GM12878 (cell line): ENCODE data around the gene CCR8. TPM values are rescaled to one million over a fixed set of nuclear protein-coding genes. Genes with fewer than 3 reads are reported as not detected.

Experiments
- ATAC-seq: fragments of 200-7000 bp; cut with Tn5 transposase; 3 replicates; pipeline ENCODE4 v1.9.1; 2020; ENCODE audit warnings: mild to moderate bottlenecking, moderate library complexity
- BruUV-seq: library from RNA; stranded (reverse); fragments of 400-500 nt; replicated peaks from 2 replicates; lab custom pipeline; 2021; lab: Mats Ljungman, UMichigan
- CTCF ChIA-PET: fragments of 300-600 bp; sonication (Branson Sonifier 250); formaldehyde crosslinking; extraction: SDS; loops from one replicate; lab custom pipeline; 2021; ENCODE audit warnings: inconsistent platforms; lab: Yijun Ruan, JAX
- POLR2A ChIA-PET: fragments of 350-600 bp; formaldehyde crosslinking; extraction: SDS; loops from one replicate; lab custom pipeline; 2021; ENCODE audit warnings: inconsistent platforms; lab: Charles Lee
- RAD21 ChIA-PET: fragments of 300-600 bp; sonication (Branson Sonifier 250); formaldehyde crosslinking; loops from one replicate; lab custom pipeline; 2023; ENCODE audit warnings: antibody characterized with exemption; ENCODE audit not compliant: unreplicated experiment; lab: Charles Lee
- SMC1A ChIA-PET: fragments of 300-600 bp; sonication (Branson Sonifier 250); formaldehyde crosslinking; loops from one replicate; lab custom pipeline; 2023; ENCODE audit not compliant: unreplicated experiment, uncharacterized antibody; lab: Charles Lee
- DNase-seq: peaks from one replicate; pipeline ENCODE4 v3.0.0-alpha.2; 2011; ENCODE audit warnings: low read depth, low spot score
- FAIRE-seq: peaks from 3 replicates; lab custom pipeline; 2011; peaks lifted over from hg19 to GRCh38; lab: Jason Lieb, UNC
- H2AFZ ChIP-seq: 2 replicates; pipeline ENCODE4 v1.6.0; 2011; ENCODE audit warnings: low read depth, low read length, control low read depth; ENCODE audit not compliant: control insufficient read depth
- H3K27ac ChIP-seq: 2 replicates; pipeline ENCODE4 v1.5.1; 2011; ENCODE audit warnings: control low read depth; ENCODE audit not compliant: control insufficient read depth, insufficient read depth
- H3K27me3 ChIP-seq, 2 experiments: replicated peaks in 1 of 2; 2 replicates each; pipeline versions ENCODE4 v1.6.0 to v1.6.1; 2011; ENCODE audit warnings: low read length in 1 of 2; ENCODE audit not compliant: control insufficient read depth in 2 of 2, insufficient read depth in 2 of 2
- H3K36me3 ChIP-seq, 2 experiments: 2 replicates each; pipeline ENCODE4 v1.5.1; 2011; ENCODE audit warnings: low read length in 1 of 2; ENCODE audit not compliant: control insufficient read depth in 2 of 2, insufficient read depth in 2 of 2
- H3K4me1 ChIP-seq: 2 replicates; pipeline ENCODE4 v1.6.1; 2011; ENCODE audit warnings: mild to moderate bottlenecking, low read length, moderate library complexity, mixed read lengths; ENCODE audit not compliant: control insufficient read depth, insufficient read depth
- H3K4me2 ChIP-seq: 2 replicates; pipeline ENCODE4 v1.6.0; 2011; ENCODE audit warnings: control low read depth; ENCODE audit not compliant: control insufficient read depth, insufficient read depth
- H3K4me3 ChIP-seq: fragments of 200-600 bp; sonication (generic); 2 replicates; pipeline ENCODE4 v1.5.1; 2016
- H3K79me2 ChIP-seq: 2 replicates; pipeline ENCODE4 v1.6.0; 2011; ENCODE audit warnings: low read length; ENCODE audit not compliant: control insufficient read depth, insufficient read depth
- H3K9ac ChIP-seq: 2 replicates; pipeline ENCODE4 v1.8.0; 2011; ENCODE audit warnings: low read length, control low read depth, mixed read lengths; ENCODE audit not compliant: control insufficient read depth, insufficient read depth
- H3K9me3 ChIP-seq: replicated peaks from 3 replicates; pipeline ENCODE4 v1.5.1; 2011; ENCODE audit warnings: mild to moderate bottlenecking, low read length; ENCODE audit not compliant: control insufficient read depth, insufficient read depth
- H4K20me1 ChIP-seq: 2 replicates; pipeline ENCODE4 v1.6.0; 2011; ENCODE audit not compliant: control insufficient read depth, insufficient read depth
- NR2C1 ChIP-seq: fragments of 450-650 bp; IDR thresholded peaks from 2 replicates; pipeline ENCODE4 v1.6.1; 2017; ENCODE audit warnings: antibody characterized with exemption, mild to moderate bottlenecking, moderate library complexity
- NR2C2 ChIP-seq: IDR thresholded peaks from 2 replicates; pipeline ENCODE4 v1.6.1; 2011; ENCODE audit warnings: borderline replicate concordance, low read depth; ENCODE audit not compliant: control insufficient read depth, insufficient read length
- PBX3 ChIP-seq: IDR thresholded peaks from 2 replicates; pipeline ENCODE4 v1.6.1; 2011; ENCODE audit warnings: mild to moderate bottlenecking, low read depth, low read length, moderate library complexity; ENCODE audit not compliant: insufficient replicate concordance
- POU2F2 ChIP-seq: IDR thresholded peaks from 3 replicates; pipeline ENCODE4 v1.6.1; 2011; ENCODE audit warnings: low read depth, mild to moderate bottlenecking, low read length, borderline replicate concordance
- RFX5 ChIP-seq: IDR thresholded peaks from 2 replicates; pipeline ENCODE4 v1.6.1; 2011; ENCODE audit warnings: low read depth, low read length, improper control_type of control experiment
- SIN3A ChIP-seq: IDR thresholded peaks from 2 replicates; pipeline ENCODE4 v1.6.1; 2012; ENCODE audit warnings: low read depth, low read length, improper control_type of control experiment
- STAT3 ChIP-seq: IDR thresholded peaks from 2 replicates; pipeline ENCODE4 v1.6.1; 2011; ENCODE audit warnings: low read depth, low read length, improper control_type of control experiment
- ZNF274 ChIP-seq: IDR thresholded peaks from one replicate; pipeline ENCODE4 v1.8.0; 2011; ENCODE audit not compliant: insufficient read length, insufficient read depth
- in situ Hi-C: fragments of 300-500 bp; cut with MboI; formaldehyde crosslinking; loops from 9 replicates; pipeline ENCODE4 v1.14.3; 2018; ENCODE audit warnings: mixed read lengths
- intact Hi-C: fragments of 100-400 bp; cut with micrococcal nuclease; formaldehyde crosslinking; loops from one replicate; pipeline ENCODE4 v1.14.2; 2022; ENCODE audit not compliant: unreplicated experiment
- polyA plus RNA-seq, 11 experiments: library from polyadenylated mRNA; depleted of rRNA in 4 of 11; unstranded in 6 of 11; stranded (reverse) in 5 of 11; fragments of >200 nt; fragmentation: Nextera tagmentation in 4 of 11; fragmentation: Illumina TruSeq in 1 of 11; extraction: Ambion mirVana in 4 of 11; extraction: Trizol in 1 of 11; gene quantifications; 1 replicate in 1 of 11; 2 replicates in 10 of 11; pipeline versions ENCODE4 v1.2.1 to v1.2.3, GENCODE V29; 2011 to 2016; ENCODE audit warnings: inconsistent platforms in 2 of 11, missing spikeins in 2 of 11, low read depth in 1 of 11
- total RNA-seq, 4 experiments: library from RNA; depleted of rRNA in 3 of 4; stranded (reverse); fragments of >200 nt in 3 of 4; fragmentation: Illumina TruSeq in 1 of 4; extraction: Trizol in 1 of 4; gene quantifications; 2 replicates each; pipeline versions ENCODE4 v1.2.1 to v1.2.3, GENCODE V29; 2013 to 2021
- TF ChIP-seq, protein P1 (sequence below): IDR thresholded peaks from 2 replicates; pipeline ENCODE4 v1.6.1; 2012; ENCODE audit warnings: mild to moderate bottlenecking, low read depth, low read length

CCR8 gene
- total and polyA plus RNA-seq, 10 of the 15 experiments (the other 5 are each of a cell fraction or from before 2014, with no cell fraction given), result 5.2 to 28.8 (median 15.6) TPM

GRCh38 chr3:39343760-39344159 is 14.3 kb downstream of the CCR8 start:
- POLR2A ChIA-PET, result no interaction called here
- no peak overlapping the region for H3K4me3 ChIP-seq
- in situ Hi-C loops, result no loop called here

DNA sequence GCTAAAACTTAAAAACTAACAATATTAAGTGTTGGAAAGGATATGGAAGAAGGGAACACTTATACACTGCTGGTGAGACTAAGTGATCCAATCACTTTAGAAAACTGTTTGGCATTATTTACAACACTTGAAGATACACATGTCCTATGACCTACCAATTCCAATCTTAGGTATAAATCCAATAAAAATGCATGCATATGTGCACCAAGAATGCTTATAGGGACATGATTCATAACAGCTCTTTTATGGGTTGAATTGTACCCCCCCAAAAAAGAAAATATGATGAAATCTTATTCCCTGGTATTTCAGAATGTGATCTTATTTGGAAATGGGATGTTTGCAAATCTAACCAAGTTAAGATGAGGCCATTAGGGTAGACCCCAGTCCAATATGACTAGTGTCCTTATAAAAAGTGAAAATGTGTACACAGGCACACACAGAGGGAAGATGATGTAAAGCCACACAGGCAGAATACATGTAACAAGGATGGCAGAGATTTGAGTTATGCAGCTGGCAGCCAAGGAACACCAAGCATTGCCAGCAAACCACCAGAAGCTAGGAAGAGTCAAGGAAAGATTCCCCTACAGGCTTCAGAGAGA is 15.3 kb downstream of the CCR8 start:
- ATAC-seq (no peak), DNase-seq (no peak), FAIRE-seq (no peak)
- ChIA-PET SMC1A (interaction anchor here (1.2 to 5.2 kb wide), 6 partner anchors 9 to 129 kb away, joined by 3 to 39 read pairs (median 22); partner anchors contain the start of gene CCR8), POLR2A (no interaction called here), CTCF (interaction anchor here (0.8 to 5.5 kb wide), 5 partner anchors 12 to 57 kb away, joined by 3 to 27 read pairs (median 7); no protein-coding TSS in a partner anchor), RAD21 (interaction anchor here (3.4 kb wide), 1 partner anchor 49 kb away, joined by 26 read pairs; no protein-coding TSS in a partner anchor)
- H3K4me2 ChIP-seq, result no peak overlapping the region
- H4K20me1 ChIP-seq, result no peaks in the 10 kb centered on the region
- no peaks in the 10 kb centered on the region for H3K27me3 ChIP-seq
- no peak overlapping the region for H3K27ac ChIP-seq
- H3K36me3 ChIP-seq, result no peaks in the 10 kb centered on the region
- no peaks in the 10 kb centered on the region for H3K9me3 ChIP-seq
- intact Hi-C loops (no loop called here), in situ Hi-C loops (no loop called here)
- H3K4me1 ChIP-seq, result peaks cover 17% of the 10 kb centered on the region
- H3K79me2 ChIP-seq, result no peaks in the 10 kb centered on the region
- no TSS peak for BruUV-seq
- no peak overlapping the region for H2AFZ ChIP-seq
- no peak overlapping the region for H3K9ac ChIP-seq
- H3K4me3 ChIP-seq, result no peak overlapping the region
- no peak for TF ChIP-seq RFX5
- no peak for TF ChIP-seq STAT3
- no peak for TF ChIP-seq SIN3A
- no peak for TF ChIP-seq PBX3
- TF ChIP-seq, protein P1, sequence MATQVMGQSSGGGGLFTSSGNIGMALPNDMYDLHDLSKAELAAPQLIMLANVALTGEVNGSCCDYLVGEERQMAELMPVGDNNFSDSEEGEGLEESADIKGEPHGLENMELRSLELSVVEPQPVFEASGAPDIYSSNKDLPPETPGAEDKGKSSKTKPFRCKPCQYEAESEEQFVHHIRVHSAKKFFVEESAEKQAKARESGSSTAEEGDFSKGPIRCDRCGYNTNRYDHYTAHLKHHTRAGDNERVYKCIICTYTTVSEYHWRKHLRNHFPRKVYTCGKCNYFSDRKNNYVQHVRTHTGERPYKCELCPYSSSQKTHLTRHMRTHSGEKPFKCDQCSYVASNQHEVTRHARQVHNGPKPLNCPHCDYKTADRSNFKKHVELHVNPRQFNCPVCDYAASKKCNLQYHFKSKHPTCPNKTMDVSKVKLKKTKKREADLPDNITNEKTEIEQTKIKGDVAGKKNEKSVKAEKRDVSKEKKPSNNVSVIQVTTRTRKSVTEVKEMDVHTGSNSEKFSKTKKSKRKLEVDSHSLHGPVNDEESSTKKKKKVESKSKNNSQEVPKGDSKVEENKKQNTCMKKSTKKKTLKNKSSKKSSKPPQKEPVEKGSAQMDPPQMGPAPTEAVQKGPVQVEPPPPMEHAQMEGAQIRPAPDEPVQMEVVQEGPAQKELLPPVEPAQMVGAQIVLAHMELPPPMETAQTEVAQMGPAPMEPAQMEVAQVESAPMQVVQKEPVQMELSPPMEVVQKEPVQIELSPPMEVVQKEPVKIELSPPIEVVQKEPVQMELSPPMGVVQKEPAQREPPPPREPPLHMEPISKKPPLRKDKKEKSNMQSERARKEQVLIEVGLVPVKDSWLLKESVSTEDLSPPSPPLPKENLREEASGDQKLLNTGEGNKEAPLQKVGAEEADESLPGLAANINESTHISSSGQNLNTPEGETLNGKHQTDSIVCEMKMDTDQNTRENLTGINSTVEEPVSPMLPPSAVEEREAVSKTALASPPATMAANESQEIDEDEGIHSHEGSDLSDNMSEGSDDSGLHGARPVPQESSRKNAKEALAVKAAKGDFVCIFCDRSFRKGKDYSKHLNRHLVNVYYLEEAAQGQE, result no peak
- no peak for TF ChIP-seq NR2C2
- no peak for TF ChIP-seq ZNF274

More at GRCh38 chr3:39343760-39344159, 14.3 kb downstream of the CCR8 start:
- no TSS peak for BruUV-seq
- Histone ChIP-seq H3K9ac (no peak overlapping the region), H3K36me3 (no peaks in the 10 kb centered on the region), H3K9me3 (no peaks in the 10 kb centered on the region), H4K20me1 (no peaks in the 10 kb centered on the region), H3K79me2 (no peaks in the 10 kb centered on the region), H3K4me2 (no peak overlapping the region), H3K27ac (no peak overlapping the region), H3K27me3 (no peaks in the 10 kb centered on the region), H3K4me1 (peaks cover 17% of the 10 kb centered on the region), H2AFZ (no peak overlapping the region)
- RAD21 ChIA-PET, result no interaction called here
- CTCF ChIA-PET, result interaction anchor here (5.5 kb wide), 1 partner anchor 56 kb away, joined by 27 read pairs; no protein-coding TSS in a partner anchor
- no peak for DNase-seq
- TF ChIP-seq POU2F2 (no peak), NR2C1 (no peak)
- SMC1A ChIA-PET, result interaction anchor here (5.2 kb wide), 1 partner anchor 17 kb away, joined by 39 read pairs; no protein-coding TSS in a partner anchor
- no peak for ATAC-seq
- FAIRE-seq, result no peak
- intact Hi-C loops, result no loop called here
